ENCODE measurements around the gene GP1BB. TPM values are rescaled to one million over a fixed set of nuclear protein-coding genes. Genes with fewer than 3 reads are reported as not detected.

Gene GP1BB
- 0.57 and 2.3 TPM in 2 replicates for total RNA-seq

GRCh38 chr22:19723232-19723982 is at the start of gene GP1BB:
GP1BB (plus strand) TSS chr22:19723539; CDS start chr22:19723570, 31 bp downstream.

GRCh38 chr22:19714312-19715187 is 8.8 kb upstream of the GP1BB start, which contains the start of gene SEPTIN5:
SEPTIN5 (plus strand) TSS chr22:19714503; CDS start chr22:19714589, 86 bp downstream.

GRCh38 chr22:19760058-19760950 is 37.0 kb downstream of the GP1BB start, which contains the start of gene TBX1:
TBX1 (plus strand) TSS chr22:19760778; CDS start chr22:19760844, 66 bp downstream.

Other genes starting within 250 kb of the GP1BB start
- 118 and 123 TPM in 2 replicates for gene UFD1, start 244.3 kb upstream of the GP1BB start, total RNA-seq
- gene CDC45, start 243.6 kb upstream of the GP1BB start, total RNA-seq = 12.1 and 26.5 TPM in 2 replicates
- 510 and 632 TPM in 2 replicates for gene CLDN5, start 199.1 kb upstream of the GP1BB start, total RNA-seq
- gene SEPTIN5, start 9.0 kb upstream of the GP1BB start, total RNA-seq = 18.4 and 34.6 TPM in 2 replicates
- 11.2 and 27.4 TPM in 2 replicates for gene TBX1, start 37.2 kb downstream of the GP1BB start, total RNA-seq
- gene GNB1L, start 131.3 kb downstream of the GP1BB start, total RNA-seq = 4.2 and 6.9 TPM in 2 replicates
- gene RTL10, start 131.3 kb downstream of the GP1BB start, total RNA-seq = 24.8 and 29.7 TPM in 2 replicates
- 186 and 298 TPM in 2 replicates for gene COMT, start 218.2 kb downstream of the GP1BB start, total RNA-seq
- 67.8 and 124 TPM in 2 replicates for gene TXNRD2, start 218.3 kb downstream of the GP1BB start, total RNA-seq

All from vein endothelial cell (primary cell).